ENCODE data around the gene KCNJ12. TPM values are rescaled to one million over a fixed set of nuclear protein-coding genes. Genes with fewer than 3 reads are reported as not detected.
A peak's percentile ranks its signal among the peaks of the same experiment; 100 is the strongest.

KCNJ12 gene
- total and polyA plus RNA-seq, 12 donors, result 2.8 to 14.7 (median 8.5) TPM

- ATAC-seq (peak in 1 of 8 donors; percentile 19), DNase-seq (no peak)
- peak overlapping the region in 1 of 10 donors; percentile 37 for H3K4me3 ChIP-seq
- no peaks in the 10 kb centered on the region for H3K9me3 ChIP-seq
- H3K27ac ChIP-seq, result no peak overlapping the region
- WGBS, 2 donors, result 33 to 42% methylated on average over 11 of the region's 11 CpGs
- peaks cover 0 to 15% (median 10%) of the 10 kb centered on the region in 9 donors for H3K4me1 ChIP-seq
- H3K27me3 ChIP-seq, result peaks cover 0 to 19% (median 0%) of the 10 kb centered on the region in 7 donors
- intact Hi-C loops (cut with DNase I), result loop anchor here in 2 of 10 donors (5.0 kb wide), 2 partner anchors 34 to 39 kb away; no protein-coding TSS in a partner anchor
- no peak for TF ChIP-seq CTCF (IDR thresholded peaks at IDR 0.05)
- H3K36me3 ChIP-seq, result no peaks in the 10 kb centered on the region
These were observed 87.1 kb downstream of the KCNJ12 start for GRCh38 chr17:21463204-21463661.

GRCh38 chr17:21463779-21464407, 87.7 kb downstream of the KCNJ12 start:
- peak in 3 of 8 donors; percentile 7 to 42 (median 31) for ATAC-seq
- Histone ChIP-seq H3K36me3 (no peaks in the 10 kb centered on the region), H3K27ac (no peak overlapping the region), H3K4me1 (peaks cover 0 to 15% (median 10%) of the 10 kb centered on the region in 9 donors), H3K27me3 (peaks cover 0 to 19% (median 0%) of the 10 kb centered on the region in 7 donors), H3K9me3 (no peaks in the 10 kb centered on the region), H3K4me3 (peak overlapping the region in 5 of 10 donors; percentile 23 to 37 (median 29))
- intact Hi-C loops (cut with DNase I), result loop anchor here in 2 of 10 donors (5.0 kb wide), 2 partner anchors 33 to 38 kb away; no protein-coding TSS in a partner anchor
- DNase-seq, result peak in 1 of 2 donors; percentile 11
- no peak for TF ChIP-seq CTCF (IDR thresholded peaks at IDR 0.05)
- WGBS, 2 donors, result 25 to 28% methylated on average over 48 of the region's 48 CpGs

GRCh38 chr17:21464611-21465021, 88.5 kb downstream of the KCNJ12 start:
- no peak for TF ChIP-seq CTCF (IDR thresholded peaks at IDR 0.05)
- Histone ChIP-seq H3K36me3 (no peaks in the 10 kb centered on the region), H3K27me3 (peaks cover 0 to 19% (median 0%) of the 10 kb centered on the region in 7 donors), H3K27ac (no peak overlapping the region), H3K4me1 (peaks cover 0 to 15% (median 10%) of the 10 kb centered on the region in 9 donors), H3K4me3 (no peak overlapping the region), H3K9me3 (no peaks in the 10 kb centered on the region)
- ATAC-seq (no peak), DNase-seq (no peak)
- intact Hi-C loops (cut with DNase I), result loop anchor here in 2 of 10 donors (5.0 kb wide), 2 partner anchors 33 to 38 kb away; no protein-coding TSS in a partner anchor
- 77 to 79% methylated on average over 12 of the region's 12 CpGs for WGBS, 2 donors

GRCh38 chr17:21466550-21466949, 90.4 kb downstream of the KCNJ12 start:
- DNase-seq (no peak), ATAC-seq (no peak)
- WGBS, 2 donors, result 88 to 92% methylated on average over 11 of the region's 11 CpGs
- no peak overlapping the region for H3K27ac ChIP-seq
- H3K27me3 ChIP-seq, result peaks cover 0 to 19% (median 0%) of the 10 kb centered on the region in 7 donors
- no peaks in the 10 kb centered on the region for H3K36me3 ChIP-seq
- intact Hi-C loops (cut with DNase I), result no loop called here
- no peak overlapping the region for H3K4me3 ChIP-seq
- peaks cover 0 to 15% (median 10%) of the 10 kb centered on the region in 9 donors for H3K4me1 ChIP-seq
- H3K9me3 ChIP-seq, result no peaks in the 10 kb centered on the region
- no peak for TF ChIP-seq CTCF (IDR thresholded peaks at IDR 0.05)
